GM12891 (cell line): ENCODE results near the gene GSDME. TPM values are rescaled to one million over a fixed set of nuclear protein-coding genes. Genes with fewer than 3 reads are reported as not detected.
A peak's percentile ranks its signal among the peaks of the same experiment; 100 is the strongest.
"Not testable (repeated sequence)": the region's sequence is repeated elsewhere in the genome, so short reads cannot be mapped to it uniquely, and the experiment has no call there.

Source experiments
- DNase-seq: peaks from one replicate; pipeline ENCODE4 v3.0.0; 2011; ENCODE audit warnings: low spot score; ENCODE audit not compliant: insufficient read length
- FAIRE-seq: peaks from 2 replicates; lab custom pipeline; 2011; peaks lifted over from hg19 to GRCh38; lab: Jason Lieb, UNC
- PAX5 ChIP-seq: IDR thresholded peaks from 2 replicates; pipeline ENCODE4 v1.6.1; 2011; ENCODE audit warnings: low read length, moderate library complexity, mild to moderate bottlenecking; ENCODE audit not compliant: insufficient read depth, severe bottlenecking
- POLR2A ChIP-seq: IDR thresholded peaks from 2 replicates; pipeline ENCODE4 v1.6.1; 2011; ENCODE audit warnings: low read depth, low read length, control low read depth
- POLR2AphosphoS5 ChIP-seq: IDR thresholded peaks from 2 replicates; pipeline ENCODE4 v1.6.1; 2011; ENCODE audit warnings: low read depth, low read length, control low read depth
- POU2F2 ChIP-seq: IDR thresholded peaks from 2 replicates; pipeline ENCODE4 v1.6.1; 2011; ENCODE audit warnings: low read depth, mild to moderate bottlenecking, control low read depth, low read length, moderate library complexity
- SPI1 ChIP-seq: IDR thresholded peaks from 2 replicates; pipeline ENCODE4 v1.6.1; 2011; ENCODE audit warnings: low read depth, low read length, control low read depth
- TAF1 ChIP-seq: IDR thresholded peaks from 2 replicates; pipeline ENCODE4 v1.6.1; 2011; ENCODE audit warnings: low read depth, low read length, control low read depth
- polyA plus RNA-seq: library from polyadenylated mRNA; unstranded; fragments of >200 nt; gene quantifications from one replicate; pipeline ENCODE4 v1.2.1, GENCODE V29; 2012; ENCODE audit warnings: low read depth, missing spikeins, inconsistent platforms; ENCODE audit not compliant: missing spikeins

GSDME gene
- 122 TPM for polyA plus RNA-seq

- peak; percentile 54 for FAIRE-seq
- peak; percentile 62 for DNase-seq
Measured at GRCh38 chr7:24757353-24758275, at the start of gene GSDME. Gene GSDME, minus strand, starts transcription at chr7:24757464. Its CDS starts 7,690 bp downstream, at chr7:24749774.

GRCh38 chr7:24802300-24802699 is 45.0 kb upstream of the GSDME start:
- TF ChIP-seq PAX5 (no peak), POU2F2 (no peak), POLR2AphosphoS5 (no peak)
- DNase-seq (no peak), FAIRE-seq (no peak)

More at GRCh38 chr7:24757353-24758275, at the start of gene GSDME:
- TF ChIP-seq PAX5: no peak
- TF ChIP-seq SPI1: no peak
- TF ChIP-seq TAF1: 0 out of 2 replicates have a peak, but pooled peaks have one; percentile 21
- no peak for TF ChIP-seq POU2F2
- TF ChIP-seq POLR2AphosphoS5: peak; percentile 31; the same call in 1 of the 2 replicates
- TF ChIP-seq POLR2A: no peak

GRCh38 chr7:24801883-24802282 is 44.6 kb upstream of the GSDME start:
- FAIRE-seq: no peak
- TF ChIP-seq TAF1 (no peak), POU2F2 (no peak), PAX5 (no peak), POLR2AphosphoS5 (no peak), SPI1 (no peak), POLR2A (no peak)
- no peak for DNase-seq

GRCh38 chr7:24800667-24801066 is 43.4 kb upstream of the GSDME start:
- FAIRE-seq (peak; percentile 35), DNase-seq (no peak)
- TF ChIP-seq SPI1: no peak
- TF ChIP-seq POU2F2: no peak
- no peak for TF ChIP-seq POLR2AphosphoS5
- TF ChIP-seq TAF1: no peak
- TF ChIP-seq PAX5: no peak

- FAIRE-seq (no peak), DNase-seq (no peak)
- TF ChIP-seq POLR2A: no peak
- no peak for TF ChIP-seq SPI1
- no peak for TF ChIP-seq TAF1
- no peak for TF ChIP-seq POLR2AphosphoS5
- TF ChIP-seq POU2F2: no peak
- no peak for TF ChIP-seq PAX5
Measured at GRCh38 chr7:24800073-24800472, 42.8 kb upstream of the GSDME start.

- TF ChIP-seq POLR2A (no peak), TAF1 (no peak), POU2F2 (no peak), SPI1 (no peak), PAX5 (no peak), POLR2AphosphoS5 (no peak)
- FAIRE-seq: no peak
Measured at GRCh38 chr7:24799506-24799905, 42.2 kb upstream of the GSDME start.

GRCh38 chr7:24798261-24798660 is 41.0 kb upstream of the GSDME start:
- FAIRE-seq: no peak
- TF ChIP-seq TAF1 (no peak), POU2F2 (no peak), POLR2A (no peak), PAX5 (no peak)
- no peak for DNase-seq

More at GRCh38 chr7:24799506-24799905, 42.2 kb upstream of the GSDME start:
- no peak for DNase-seq

- FAIRE-seq: no peak
Measured at GRCh38 chr7:24797270-24797669, 40.0 kb upstream of the GSDME start.

GRCh38 chr7:24795407-24795767 is 38.1 kb upstream of the GSDME start:
- no peak for DNase-seq
- no peak for FAIRE-seq
- TF ChIP-seq POLR2AphosphoS5: no peak
- no peak for TF ChIP-seq POU2F2
- TF ChIP-seq SPI1: no peak
- no peak for TF ChIP-seq POLR2A
- TF ChIP-seq PAX5: no peak
- TF ChIP-seq TAF1: no peak

More at GRCh38 chr7:24797270-24797669, 40.0 kb upstream of the GSDME start:
- DNase-seq: no peak
- TF ChIP-seq TAF1 (no peak), PAX5 (no peak), SPI1 (no peak), POLR2AphosphoS5 (no peak), POLR2A (no peak), POU2F2 (no peak)

GRCh38 chr7:24794751-24795406 is 37.6 kb upstream of the GSDME start:
- not testable (repeated sequence) for DNase-seq, FAIRE-seq
